ENCODE data around the gene ZNF160. TPM values are rescaled to one million over a fixed set of nuclear protein-coding genes. Genes with fewer than 3 reads are reported as not detected.
"Not testable (repeated sequence)": the region's sequence is repeated elsewhere in the genome, so short reads cannot be mapped to it uniquely, and the experiment has no call there.

The ZNF160 gene
- total RNA-seq, 1 experiment from 2014 or later = 33.3 TPM

DNA sequence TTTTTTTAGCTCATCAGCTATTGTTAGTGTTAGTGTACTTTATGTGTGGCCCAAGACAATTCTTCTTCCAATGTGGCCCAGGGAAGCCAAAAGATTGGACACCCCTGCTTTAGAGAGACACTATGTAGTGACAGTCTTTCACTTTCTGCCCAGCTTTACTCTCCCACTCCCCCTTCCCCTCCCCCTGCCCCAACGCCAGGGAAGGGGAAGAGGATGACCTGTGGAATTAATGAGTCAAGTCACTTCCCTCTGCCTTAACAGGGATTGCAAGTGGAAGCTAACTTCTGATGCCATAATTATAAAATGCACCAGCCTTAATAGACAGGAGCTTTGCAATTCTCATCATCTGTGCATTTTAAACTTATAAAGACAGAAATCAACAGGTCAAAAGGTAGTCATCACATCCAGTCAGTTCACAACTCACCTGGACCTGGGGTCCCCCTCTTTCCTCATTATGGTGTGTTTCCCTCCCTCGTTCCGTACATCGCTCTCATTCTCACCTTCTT lies 27.9 kb upstream of the ZNF160 start:
- H3K27me3 ChIP-seq (replicated peaks; ENCODE audit: control insufficient read depth, insufficient read depth, low read length) = no peaks in the 10 kb centered on the region
- no peak overlapping the region for H3K4me3 ChIP-seq (ENCODE audit: low read depth, low read length)
- intact Hi-C loops (cut with micrococcal nuclease; ENCODE audit: unreplicated experiment) = no loop called here
- peaks cover 7% of the 10 kb centered on the region for H3K4me1 ChIP-seq
- Mint-ChIP-seq H3K4me3 (ENCODE audit: unreplicated experiment) (peak overlapping the region; percentile 71), H3K27ac (ENCODE audit: unreplicated experiment) (no peak overlapping the region), H3K9me3 (ENCODE audit: unreplicated experiment) (peaks cover 19% of the 10 kb centered on the region), H3K27me3 (ENCODE audit: insufficient read depth, unreplicated experiment) (no peaks in the 10 kb centered on the region), H3K4me1 (ENCODE audit: low read depth, unreplicated experiment) (peaks cover 18% of the 10 kb centered on the region), H3K36me3 (ENCODE audit: insufficient read depth, unreplicated experiment) (peaks cover 20% of the 10 kb centered on the region)
- DNase-seq = no peak
- ChIA-PET POLR2A (no interaction called here), CTCF (no interaction called here)
- peaks cover 5% of the 10 kb centered on the region; the same call in 1 of the 2 replicates for H3K9me3 ChIP-seq
- TF ChIP-seq, protein P1, sequence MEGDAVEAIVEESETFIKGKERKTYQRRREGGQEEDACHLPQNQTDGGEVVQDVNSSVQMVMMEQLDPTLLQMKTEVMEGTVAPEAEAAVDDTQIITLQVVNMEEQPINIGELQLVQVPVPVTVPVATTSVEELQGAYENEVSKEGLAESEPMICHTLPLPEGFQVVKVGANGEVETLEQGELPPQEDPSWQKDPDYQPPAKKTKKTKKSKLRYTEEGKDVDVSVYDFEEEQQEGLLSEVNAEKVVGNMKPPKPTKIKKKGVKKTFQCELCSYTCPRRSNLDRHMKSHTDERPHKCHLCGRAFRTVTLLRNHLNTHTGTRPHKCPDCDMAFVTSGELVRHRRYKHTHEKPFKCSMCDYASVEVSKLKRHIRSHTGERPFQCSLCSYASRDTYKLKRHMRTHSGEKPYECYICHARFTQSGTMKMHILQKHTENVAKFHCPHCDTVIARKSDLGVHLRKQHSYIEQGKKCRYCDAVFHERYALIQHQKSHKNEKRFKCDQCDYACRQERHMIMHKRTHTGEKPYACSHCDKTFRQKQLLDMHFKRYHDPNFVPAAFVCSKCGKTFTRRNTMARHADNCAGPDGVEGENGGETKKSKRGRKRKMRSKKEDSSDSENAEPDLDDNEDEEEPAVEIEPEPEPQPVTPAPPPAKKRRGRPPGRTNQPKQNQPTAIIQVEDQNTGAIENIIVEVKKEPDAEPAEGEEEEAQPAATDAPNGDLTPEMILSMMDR (IDR thresholded peaks at IDR 0.05; ENCODE audit: insufficient read depth in 1 of 2, low read depth in 1 of 2, low read length in 1 of 2, severe bottlenecking in 1 of 2, unreplicated experiment in 1 of 2) = no peak
- no TSS peak for BruUV-seq (replicated peaks)
- H3K36me3 ChIP-seq (ENCODE audit: control insufficient read depth, insufficient read depth, low read length) = no peaks in the 10 kb centered on the region

DNA sequence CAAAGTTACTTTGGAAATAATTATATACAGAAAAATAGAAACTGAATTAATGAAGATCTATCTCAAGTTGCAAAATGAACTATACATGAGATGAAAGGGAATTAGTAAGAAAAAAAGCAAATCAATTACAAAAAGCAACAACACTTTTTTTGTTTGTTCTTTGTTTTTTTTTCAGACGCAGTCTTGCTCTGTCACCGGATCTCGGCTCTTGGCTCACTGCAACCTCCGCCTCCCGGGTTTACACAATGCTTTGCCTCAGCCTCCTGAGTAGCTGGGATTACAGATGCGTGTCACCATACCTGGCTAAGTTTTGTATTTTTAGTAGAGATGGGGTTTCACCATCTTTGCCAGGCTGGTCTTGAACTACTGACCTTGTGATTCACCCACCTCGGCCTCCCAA lies 27.3 kb upstream of the ZNF160 start:
- no peak for DNase-seq
- H3K4me1 ChIP-seq = peaks cover 7% of the 10 kb centered on the region
- Mint-ChIP-seq H3K4me3 (ENCODE audit: unreplicated experiment) (no peak overlapping the region), H3K9me3 (ENCODE audit: unreplicated experiment) (peaks cover 19% of the 10 kb centered on the region), H3K27ac (ENCODE audit: unreplicated experiment) (no peak overlapping the region), H3K27me3 (ENCODE audit: insufficient read depth, unreplicated experiment) (no peaks in the 10 kb centered on the region), H3K36me3 (ENCODE audit: insufficient read depth, unreplicated experiment) (peaks cover 20% of the 10 kb centered on the region), H3K4me1 (ENCODE audit: low read depth, unreplicated experiment) (peaks cover 18% of the 10 kb centered on the region)
- no peaks in the 10 kb centered on the region for H3K27me3 ChIP-seq (replicated peaks; ENCODE audit: control insufficient read depth, insufficient read depth, low read length)
- ChIA-PET POLR2A (no interaction called here), CTCF (no interaction called here)
- TF ChIP-seq, protein P1 (IDR thresholded peaks at IDR 0.05; ENCODE audit: insufficient read depth in 1 of 2, low read depth in 1 of 2, low read length in 1 of 2, severe bottlenecking in 1 of 2, unreplicated experiment in 1 of 2) = no peak
- H3K36me3 ChIP-seq (ENCODE audit: control insufficient read depth, insufficient read depth, low read length) = no peaks in the 10 kb centered on the region; the same call in 1 of the 2 replicates
- H3K4me3 ChIP-seq (ENCODE audit: low read depth, low read length) = no peak overlapping the region
- H3K9me3 ChIP-seq = peaks cover 5% of the 10 kb centered on the region; the same call in 1 of the 2 replicates
- BruUV-seq (replicated peaks) = no TSS peak
- intact Hi-C loops (cut with micrococcal nuclease; ENCODE audit: unreplicated experiment) = no loop called here

DNA sequence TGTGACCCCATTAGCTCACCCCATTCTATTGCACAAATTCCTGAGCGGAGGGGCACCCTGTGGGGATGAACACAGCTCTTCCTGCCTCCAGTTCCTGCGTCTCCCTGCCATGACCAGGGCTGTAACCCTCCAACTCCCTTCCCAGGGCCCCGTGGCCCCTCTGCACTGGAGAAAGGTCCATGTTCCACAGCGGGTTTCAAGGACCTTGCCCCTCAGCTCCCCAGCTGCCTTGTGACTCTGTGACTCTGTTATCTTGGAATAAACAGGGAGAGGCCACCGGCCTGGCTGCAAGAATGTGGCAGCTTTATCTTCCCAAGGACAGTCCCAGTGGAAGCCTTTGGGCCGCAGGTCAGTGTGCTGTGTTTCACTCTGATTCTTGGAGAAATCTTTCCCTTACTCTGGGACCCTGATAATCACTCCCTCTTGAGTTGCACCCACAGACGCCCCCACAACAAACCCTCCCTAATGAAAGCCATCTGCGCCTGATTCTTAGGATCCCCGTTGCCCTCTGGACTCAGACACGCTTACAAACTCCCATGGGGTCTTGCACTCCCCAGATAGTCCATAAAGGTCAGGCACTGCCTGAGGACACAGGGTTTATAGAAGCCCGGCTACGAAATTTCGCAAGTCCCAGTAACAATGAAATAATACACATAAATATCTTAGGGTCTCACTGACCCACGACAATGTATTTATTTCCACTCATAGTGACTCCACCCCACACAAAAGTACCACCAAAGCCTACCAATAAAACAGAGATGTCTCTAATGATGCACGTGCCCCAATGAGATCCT lies 23.7 kb upstream of the ZNF160 start:
- H3K27me3 Mint-ChIP-seq (ENCODE audit: insufficient read depth, unreplicated experiment); BruUV-seq (replicated peaks); H3K36me3 ChIP-seq (ENCODE audit: control insufficient read depth, insufficient read depth, low read length); POLR2A ChIA-PET; H3K4me3 ChIP-seq (ENCODE audit: low read depth, low read length); intact Hi-C loops (cut with micrococcal nuclease; ENCODE audit: unreplicated experiment); CTCF ChIA-PET; H3K9me3 ChIP-seq; H3K4me1 ChIP-seq; DNase-seq; H3K27me3 ChIP-seq (replicated peaks; ENCODE audit: control insufficient read depth, insufficient read depth, low read length): not testable (repeated sequence)
- peaks cover 15% of the 10 kb centered on the region for H3K4me1 Mint-ChIP-seq (ENCODE audit: low read depth, unreplicated experiment)
- peaks cover 27% of the 10 kb centered on the region for H3K9me3 Mint-ChIP-seq (ENCODE audit: unreplicated experiment)
- H3K4me3 Mint-ChIP-seq (ENCODE audit: unreplicated experiment) = peak overlapping the region; percentile 42
- peak overlapping the region; percentile 76 for H3K27ac Mint-ChIP-seq (ENCODE audit: unreplicated experiment)
- peaks cover 38% of the 10 kb centered on the region for H3K36me3 Mint-ChIP-seq (ENCODE audit: insufficient read depth, unreplicated experiment)
